Measurements from ENCODE around the gene TBCD.
"Not testable (repeated sequence)": the region's sequence is repeated elsewhere in the genome, so short reads cannot be mapped to it uniquely, and the experiment has no call there.

The TBCD gene

DNA sequence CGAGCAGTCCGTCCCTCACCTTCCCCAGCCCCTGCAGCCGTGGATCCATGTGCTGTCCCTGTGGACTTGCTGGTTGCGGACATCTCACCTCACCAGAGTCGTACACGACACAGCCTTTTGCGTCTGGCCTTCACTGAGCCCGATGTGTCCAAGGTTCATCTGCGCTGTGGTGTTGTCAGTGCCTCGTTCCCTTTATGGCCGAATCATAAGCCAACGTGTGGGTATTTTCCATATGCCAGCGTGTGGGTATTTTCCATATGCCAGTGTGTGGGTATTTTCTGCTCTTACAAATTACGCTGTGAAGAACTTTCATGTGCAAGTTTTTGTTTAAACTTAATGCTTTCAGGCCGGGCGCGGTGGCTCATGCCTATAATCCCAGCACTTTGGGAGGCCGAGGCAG is 31.6 kb downstream of the TBCD start:
- no peaks in the 10 kb centered on the region for H3K79me2 ChIP-seq (ENCODE audit: insufficient read depth, low read length)
- no peak overlapping the region for H3K27ac ChIP-seq (ENCODE audit: low read depth, low read length)
- no peak overlapping the region for H3K9ac ChIP-seq (ENCODE audit: low read length)
- no peaks in the 10 kb centered on the region for H3K27me3 ChIP-seq (ENCODE audit: low read length)
- no peaks in the 10 kb centered on the region for H3F3A ChIP-seq (ENCODE audit: insufficient read depth)
- H2AFZ ChIP-seq (ENCODE audit: low read depth, low read length, severe bottlenecking), result no peak overlapping the region
- H3K9me2 ChIP-seq (replicated peaks; ENCODE audit: insufficient read depth, low read length), result no peaks in the 10 kb centered on the region
- H3K36me3 ChIP-seq (ENCODE audit: low read length), result no peaks in the 10 kb centered on the region
- no peaks in the 10 kb centered on the region for H3K9me3 ChIP-seq (ENCODE audit: insufficient read depth, low read length)
- H3K4me2 ChIP-seq (ENCODE audit: low read depth, low read length, poor library complexity, severe bottlenecking), result no peak overlapping the region
- H4K20me1 ChIP-seq (ENCODE audit: low read depth, low read length), result no peaks in the 10 kb centered on the region
- H3K4me3 ChIP-seq (ENCODE audit: insufficient read depth, low read length, poor library complexity, severe bottlenecking), result no peak overlapping the region
- TF ChIP-seq, protein P1, sequence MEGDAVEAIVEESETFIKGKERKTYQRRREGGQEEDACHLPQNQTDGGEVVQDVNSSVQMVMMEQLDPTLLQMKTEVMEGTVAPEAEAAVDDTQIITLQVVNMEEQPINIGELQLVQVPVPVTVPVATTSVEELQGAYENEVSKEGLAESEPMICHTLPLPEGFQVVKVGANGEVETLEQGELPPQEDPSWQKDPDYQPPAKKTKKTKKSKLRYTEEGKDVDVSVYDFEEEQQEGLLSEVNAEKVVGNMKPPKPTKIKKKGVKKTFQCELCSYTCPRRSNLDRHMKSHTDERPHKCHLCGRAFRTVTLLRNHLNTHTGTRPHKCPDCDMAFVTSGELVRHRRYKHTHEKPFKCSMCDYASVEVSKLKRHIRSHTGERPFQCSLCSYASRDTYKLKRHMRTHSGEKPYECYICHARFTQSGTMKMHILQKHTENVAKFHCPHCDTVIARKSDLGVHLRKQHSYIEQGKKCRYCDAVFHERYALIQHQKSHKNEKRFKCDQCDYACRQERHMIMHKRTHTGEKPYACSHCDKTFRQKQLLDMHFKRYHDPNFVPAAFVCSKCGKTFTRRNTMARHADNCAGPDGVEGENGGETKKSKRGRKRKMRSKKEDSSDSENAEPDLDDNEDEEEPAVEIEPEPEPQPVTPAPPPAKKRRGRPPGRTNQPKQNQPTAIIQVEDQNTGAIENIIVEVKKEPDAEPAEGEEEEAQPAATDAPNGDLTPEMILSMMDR (IDR thresholded peaks at IDR 0.05; ENCODE audit: insufficient read depth, low read length, poor library complexity, severe bottlenecking), result no peak
- TF ChIP-seq EZH2phosphoT487 (conservative IDR thresholded peaks at IDR 0.05; ENCODE audit: low read length), result no peak

GRCh38 chr17:82785581-82785980 is 33.7 kb downstream of the TBCD start:
- H3K9me3 ChIP-seq (ENCODE audit: insufficient read depth, low read length); H3K79me2 ChIP-seq (ENCODE audit: insufficient read depth, low read length); H3K9ac ChIP-seq (ENCODE audit: low read length); H2AFZ ChIP-seq (ENCODE audit: low read depth, low read length, severe bottlenecking); H3K36me3 ChIP-seq (ENCODE audit: low read length); H3K4me3 ChIP-seq (ENCODE audit: insufficient read depth, low read length, poor library complexity, severe bottlenecking); H3K4me2 ChIP-seq (ENCODE audit: low read depth, low read length, poor library complexity, severe bottlenecking); H3K27ac ChIP-seq (ENCODE audit: low read depth, low read length); H3K9me2 ChIP-seq (replicated peaks; ENCODE audit: insufficient read depth, low read length); H3F3A ChIP-seq (ENCODE audit: insufficient read depth); H3K27me3 ChIP-seq (ENCODE audit: low read length); H4K20me1 ChIP-seq (ENCODE audit: low read depth, low read length): not testable (repeated sequence)

DNA sequence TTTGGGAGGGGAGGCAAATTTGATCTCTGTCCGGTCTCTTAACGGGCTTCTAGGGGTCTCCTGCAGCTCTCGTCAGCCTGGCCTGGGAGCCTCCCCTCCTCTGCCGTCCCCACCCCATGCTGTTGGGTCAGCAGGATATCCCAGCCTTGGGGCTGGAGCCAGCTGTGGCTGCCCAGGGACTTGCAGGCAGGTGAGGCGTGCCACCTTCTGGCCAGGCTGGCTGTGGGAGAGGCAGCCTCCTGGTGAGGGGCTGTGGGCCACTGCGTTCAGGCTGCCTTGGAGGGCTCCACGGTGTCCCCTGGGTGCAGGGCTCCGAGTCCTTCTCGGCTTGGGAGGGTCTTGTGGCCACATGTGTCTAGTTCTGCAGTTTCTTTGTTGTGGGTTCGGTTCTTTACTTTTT is 34.6 kb downstream of the TBCD start:
- no peaks in the 10 kb centered on the region; the same call in 1 of the 2 replicates for H3K79me2 ChIP-seq (ENCODE audit: insufficient read depth, low read length)
- H3F3A ChIP-seq (ENCODE audit: insufficient read depth), result no peaks in the 10 kb centered on the region
- H3K9ac ChIP-seq (ENCODE audit: low read length), result no peak overlapping the region
- H2AFZ ChIP-seq (ENCODE audit: low read depth, low read length, severe bottlenecking), result no peak overlapping the region
- TF ChIP-seq, protein P1 (IDR thresholded peaks at IDR 0.05; ENCODE audit: insufficient read depth, low read length, poor library complexity, severe bottlenecking), result no peak
- no peak for TF ChIP-seq EZH2phosphoT487 (conservative IDR thresholded peaks at IDR 0.05; ENCODE audit: low read length)
- H4K20me1 ChIP-seq (ENCODE audit: low read depth, low read length), result no peaks in the 10 kb centered on the region
- no peak overlapping the region for H3K4me3 ChIP-seq (ENCODE audit: insufficient read depth, low read length, poor library complexity, severe bottlenecking)
- no peak overlapping the region for H3K27ac ChIP-seq (ENCODE audit: low read depth, low read length)
- H3K9me2 ChIP-seq (replicated peaks; ENCODE audit: insufficient read depth, low read length), result no peaks in the 10 kb centered on the region
- no peak overlapping the region for H3K4me2 ChIP-seq (ENCODE audit: low read depth, low read length, poor library complexity, severe bottlenecking)
- no peaks in the 10 kb centered on the region for H3K36me3 ChIP-seq (ENCODE audit: low read length)
- H3K9me3 ChIP-seq (ENCODE audit: insufficient read depth, low read length), result no peaks in the 10 kb centered on the region
- no peaks in the 10 kb centered on the region for H3K27me3 ChIP-seq (ENCODE audit: low read length)

DNA sequence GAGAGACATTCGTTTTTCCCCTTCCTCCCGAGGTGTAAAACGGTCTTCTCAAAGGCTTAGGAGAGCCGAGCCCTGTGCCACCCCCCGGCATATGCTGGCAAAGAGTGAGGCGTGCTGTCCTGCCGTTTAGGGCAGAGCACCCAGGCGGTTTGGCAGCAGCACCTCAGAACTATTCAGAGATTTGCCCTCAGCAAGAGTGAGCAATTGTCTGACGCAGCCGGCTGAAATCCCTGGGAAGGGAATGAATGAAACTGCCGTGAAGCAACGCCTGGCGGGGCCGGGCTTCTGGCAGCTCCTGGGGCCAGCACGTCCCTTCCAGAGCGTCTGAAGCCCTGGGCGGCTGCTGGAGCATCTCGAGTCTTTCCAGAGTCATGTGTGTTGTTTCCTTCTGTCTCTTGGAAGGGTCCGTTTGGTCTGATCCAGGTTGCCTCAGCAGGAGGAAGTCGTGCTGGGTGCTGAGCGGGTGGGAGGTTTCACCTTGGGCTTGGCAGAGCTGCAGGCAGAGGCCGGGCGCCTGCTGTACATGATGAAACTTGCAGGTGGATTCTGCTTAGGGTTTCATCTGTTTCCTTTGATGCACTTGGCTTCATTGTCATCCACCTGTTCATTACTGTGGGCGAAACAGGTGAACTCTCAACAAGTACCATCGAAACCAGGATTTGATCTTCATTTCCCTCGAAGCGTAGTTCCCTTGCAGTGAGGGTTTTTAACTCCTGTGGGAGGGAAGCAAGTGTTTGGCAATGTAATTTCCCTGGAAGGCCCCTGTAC is 35.4 kb downstream of the TBCD start:
- Histone ChIP-seq H2AFZ (ENCODE audit: low read depth, low read length, severe bottlenecking) (no peak overlapping the region), H3K9me2 (replicated peaks; ENCODE audit: insufficient read depth, low read length) (no peaks in the 10 kb centered on the region), H3K36me3 (ENCODE audit: low read length) (no peaks in the 10 kb centered on the region), H3K27ac (ENCODE audit: low read depth, low read length) (no peak overlapping the region), H3K9me3 (ENCODE audit: insufficient read depth, low read length) (no peaks in the 10 kb centered on the region), H3K27me3 (ENCODE audit: low read length) (no peaks in the 10 kb centered on the region), H3K4me2 (ENCODE audit: low read depth, low read length, poor library complexity, severe bottlenecking) (no peak overlapping the region), H3K9ac (ENCODE audit: low read length) (no peak overlapping the region), H3K79me2 (ENCODE audit: insufficient read depth, low read length) (no peaks in the 10 kb centered on the region; the same call in 1 of the 2 replicates), H3K4me3 (ENCODE audit: insufficient read depth, low read length, poor library complexity, severe bottlenecking) (no peak overlapping the region), H3F3A (ENCODE audit: insufficient read depth) (no peaks in the 10 kb centered on the region), H4K20me1 (ENCODE audit: low read depth, low read length) (no peaks in the 10 kb centered on the region)
- TF ChIP-seq, protein P1 (IDR thresholded peaks at IDR 0.05; ENCODE audit: insufficient read depth, low read length, poor library complexity, severe bottlenecking), result no peak
- no peak for TF ChIP-seq EZH2phosphoT487 (conservative IDR thresholded peaks at IDR 0.05; ENCODE audit: low read length)
